ENCODE measurements around the gene COL8A2. TPM values are rescaled to one million over a fixed set of nuclear protein-coding genes. Genes with fewer than 3 reads are reported as not detected.
A peak's percentile ranks its signal among the peaks of the same experiment; 100 is the strongest.

The COL8A2 gene
- total and polyA plus RNA-seq, 7 donors: 0.60 to 13.0 (median 3.2) TPM

- H3K27me3 ChIP-seq: no peaks in the 10 kb centered on the region
- 90 to 92% methylated on average over 3 of the region's 3 CpGs for WGBS, 2 donors
- H3K4me1 ChIP-seq: peaks cover 0 to 76% (median 61%) of the 10 kb centered on the region in 4 donors
- H3K4me3 ChIP-seq: no peak overlapping the region
- intact Hi-C loops (cut with DNase I): no loop called here
- DNase-seq: no peak
- TF ChIP-seq POLR2AphosphoS5 (IDR thresholded peaks at IDR 0.05): no peak
- no peak for TF ChIP-seq POLR2A (IDR thresholded peaks at IDR 0.05)
- no peak for TF ChIP-seq CTCF (IDR thresholded peaks at IDR 0.05)
- TF ChIP-seq EP300 (IDR thresholded peaks at IDR 0.05): no peak
- peak overlapping the region in 3 of 4 donors; percentile 78 to 82 (median 78) for H3K27ac ChIP-seq
- H3K36me3 ChIP-seq: peaks cover 7 to 35% (median 16%) of the 10 kb centered on the region in 4 donors
- no peaks in the 10 kb centered on the region for H3K9me3 ChIP-seq
Measured at GRCh38 chr1:36137776-36138175, 12.8 kb upstream of the COL8A2 start.

GRCh38 chr1:36137226-36137625, 12.2 kb upstream of the COL8A2 start:
- WGBS, 2 donors: 78% methylated on average over 5 of the region's 5 CpGs
- no peaks in the 10 kb centered on the region for H3K9me3 ChIP-seq
- H3K27ac ChIP-seq: peak overlapping the region; percentile 65 to 82 (median 78)
- no peak overlapping the region for H3K4me3 ChIP-seq
- intact Hi-C loops (cut with DNase I): no loop called here
- no peaks in the 10 kb centered on the region for H3K27me3 ChIP-seq
- peaks cover 7 to 35% (median 16%) of the 10 kb centered on the region in 4 donors for H3K36me3 ChIP-seq
- H3K4me1 ChIP-seq: peaks cover 0 to 73% (median 56%) of the 10 kb centered on the region in 4 donors
- no peak for TF ChIP-seq CTCF (IDR thresholded peaks at IDR 0.05)
- TF ChIP-seq POLR2A (IDR thresholded peaks at IDR 0.05): no peak
- TF ChIP-seq POLR2AphosphoS5 (IDR thresholded peaks at IDR 0.05): no peak
- TF ChIP-seq EP300 (IDR thresholded peaks at IDR 0.05): no peak
- no peak for DNase-seq

GRCh38 chr1:36136535-36136934, 11.5 kb upstream of the COL8A2 start:
- H3K9me3 ChIP-seq: no peaks in the 10 kb centered on the region
- 71 to 86% methylated on average over 1 of the region's 1 CpG for WGBS, 2 donors
- DNase-seq: no peak
- peak overlapping the region; percentile 65 to 82 (median 78) for H3K27ac ChIP-seq
- peaks cover 7 to 35% (median 16%) of the 10 kb centered on the region in 4 donors for H3K36me3 ChIP-seq
- no peaks in the 10 kb centered on the region for H3K27me3 ChIP-seq
- intact Hi-C loops (cut with DNase I): no loop called here
- TF ChIP-seq POLR2AphosphoS5 (IDR thresholded peaks at IDR 0.05) (peak in 3 of 4 donors; percentile 17 to 59 (median 37)), EP300 (IDR thresholded peaks at IDR 0.05) (peak in 1 of 4 donors; percentile 41), CTCF (IDR thresholded peaks at IDR 0.05) (no peak), POLR2A (IDR thresholded peaks at IDR 0.05) (no peak)
- no peak overlapping the region for H3K4me3 ChIP-seq
- peaks cover 0 to 66% (median 52%) of the 10 kb centered on the region in 4 donors for H3K4me1 ChIP-seq

GRCh38 chr1:36135796-36136195, 10.8 kb upstream of the COL8A2 start:
- peak overlapping the region; percentile 65 to 82 (median 78) for H3K27ac ChIP-seq
- intact Hi-C loops (cut with DNase I): loop anchor here (1.0 kb wide), 1 partner anchor 36 kb away; no protein-coding TSS in a partner anchor
- no peak overlapping the region for H3K4me3 ChIP-seq
- H3K4me1 ChIP-seq: peaks cover 0 to 64% (median 50%) of the 10 kb centered on the region in 4 donors
- TF ChIP-seq POLR2A (IDR thresholded peaks at IDR 0.05) (no peak), POLR2AphosphoS5 (IDR thresholded peaks at IDR 0.05) (no peak), EP300 (IDR thresholded peaks at IDR 0.05) (no peak), CTCF (IDR thresholded peaks at IDR 0.05) (no peak)
- H3K36me3 ChIP-seq: peaks cover 7 to 35% (median 16%) of the 10 kb centered on the region in 4 donors
- H3K9me3 ChIP-seq: no peaks in the 10 kb centered on the region
- DNase-seq: no peak
- H3K27me3 ChIP-seq: no peaks in the 10 kb centered on the region

- Histone ChIP-seq H3K27ac (peak overlapping the region; percentile 65 to 82 (median 78)), H3K27me3 (no peaks in the 10 kb centered on the region), H3K36me3 (peaks cover 7 to 35% (median 16%) of the 10 kb centered on the region in 4 donors), H3K4me3 (no peak overlapping the region), H3K9me3 (no peaks in the 10 kb centered on the region), H3K4me1 (peaks cover 0 to 59% (median 49%) of the 10 kb centered on the region in 4 donors)
- no peak for DNase-seq
- intact Hi-C loops (cut with DNase I): loop anchor here (1.0 kb wide), 1 partner anchor 36 kb away; no protein-coding TSS in a partner anchor
- TF ChIP-seq POLR2A (IDR thresholded peaks at IDR 0.05) (no peak), CTCF (IDR thresholded peaks at IDR 0.05) (no peak), POLR2AphosphoS5 (IDR thresholded peaks at IDR 0.05) (no peak), EP300 (IDR thresholded peaks at IDR 0.05) (no peak)
- WGBS, 2 donors: 77 to 85% methylated on average over 6 of the region's 6 CpGs
Measured at GRCh38 chr1:36135330-36135667, 10.3 kb upstream of the COL8A2 start.

All from sigmoid colon (tissue), 7 donors.